Right atrium auricular region (tissue), 2 donors: ENCODE measurements around the gene PDE4D. TPM values are rescaled to one million over a fixed set of nuclear protein-coding genes. Genes with fewer than 3 reads are reported as not detected.

Source experiments
- DNase-seq: peaks from one replicate; pipeline ENCODE4 v3.0.0-alpha.2; 2019; ENCODE audit warnings: low spot score
- H3K27ac ChIP-seq, 2 donors: fragments of 200-600 bp; sonication (generic); 1 replicate in 1 of 2; 2 replicates in 1 of 2; pipeline ENCODE4 v1.5.1; 2016 to 2019
- H3K27me3 ChIP-seq, 2 donors: fragments of 200-600 bp; sonication (generic); one replicate each; pipeline versions ENCODE4 v1.5.1 to v1.6.0; 2017 to 2019
- H3K36me3 ChIP-seq: fragments of 200-600 bp; sonication (generic); one replicate; pipeline ENCODE4 v1.5.1; 2016
- H3K4me1 ChIP-seq, 2 donors: fragments of 200-600 bp; sonication (generic); one replicate each; pipeline versions ENCODE4 v1.5.1 to v1.6.0; 2017 to 2019
- H3K4me3 ChIP-seq, 2 donors: fragments of 200-600 bp; sonication (generic); 1 replicate in 1 of 2; 2 replicates in 1 of 2; pipeline ENCODE4 v1.5.1; 2017 to 2019; ENCODE audit warnings: mild to moderate bottlenecking in 1 of 2, moderate library complexity in 1 of 2
- H3K9me3 ChIP-seq, 2 donors: fragments of 200-600 bp; sonication (generic); one replicate each; pipeline ENCODE4 v1.5.1; 2019
- CTCF ChIP-seq, 2 donors: fragments of 200-600 bp; sonication (generic); IDR thresholded peaks; one replicate each; pipeline ENCODE4 v1.5.1; 2019; ENCODE audit warnings: antibody characterized with exemption in 2 of 2
- total RNA-seq, 2 donors: library from RNA; depleted of rRNA; stranded (reverse); fragments of >200 nt; gene quantifications; one replicate each; pipeline ENCODE4 v1.1.0, GENCODE V29; 2016

Gene PDE4D
- total RNA-seq, 2 donors from 2014 or later: 43.3 to 44.0 TPM

GRCh38 chr5:59358005-59358861 lies 535.3 kb downstream of the PDE4D start:
- DNase-seq: no peak
- Histone ChIP-seq H3K27me3 (no peaks in the 10 kb centered on the region), H3K27ac (peak overlapping the region; percentile 76 to 78), H3K4me1 (peaks cover 0 to 33% of the 10 kb centered on the region in 2 donors), H3K4me3 (peak overlapping the region in 1 of 2 donors; percentile 8), H3K9me3 (no peaks in the 10 kb centered on the region), H3K36me3 (no peaks in the 10 kb centered on the region)
- TF ChIP-seq CTCF (IDR thresholded peaks at IDR 0.05): no peak

DNA sequence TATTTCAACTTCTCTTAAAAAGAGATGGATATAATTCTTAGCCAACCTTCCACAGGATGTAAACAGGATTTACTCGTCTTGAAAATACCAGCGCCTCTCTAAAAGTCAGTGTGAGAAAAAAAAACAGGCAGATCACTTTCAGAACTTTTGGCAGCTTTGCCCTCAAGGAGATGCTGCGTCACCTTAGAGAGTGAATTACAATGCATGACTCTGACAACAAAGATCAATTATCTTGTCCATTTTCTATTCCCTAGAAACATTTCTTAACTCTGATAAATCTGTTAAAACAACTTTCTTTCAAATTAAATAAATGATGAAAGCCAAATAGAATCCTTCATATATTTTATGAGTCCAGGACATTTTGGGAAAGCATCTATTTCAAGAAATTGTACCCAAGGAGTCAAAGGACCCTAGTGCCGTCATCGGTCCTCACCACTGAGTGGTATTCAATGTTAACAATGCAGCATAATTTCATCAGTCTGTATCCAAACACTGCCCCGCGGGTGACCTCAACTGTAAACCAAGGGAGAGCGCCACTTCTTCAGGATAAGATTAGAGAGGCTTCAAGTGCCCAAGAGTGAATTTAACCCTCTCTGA lies 536.0 kb downstream of the PDE4D start:
- peak overlapping the region in 1 of 2 donors; percentile 8 for H3K4me3 ChIP-seq
- no peak for TF ChIP-seq CTCF (IDR thresholded peaks at IDR 0.05)
- peaks cover 0 to 33% of the 10 kb centered on the region in 2 donors for H3K4me1 ChIP-seq
- H3K9me3 ChIP-seq: no peaks in the 10 kb centered on the region
- H3K27ac ChIP-seq: peak overlapping the region; percentile 76 to 78
- no peak for DNase-seq
- no peaks in the 10 kb centered on the region for H3K27me3 ChIP-seq
- no peaks in the 10 kb centered on the region for H3K36me3 ChIP-seq

DNA sequence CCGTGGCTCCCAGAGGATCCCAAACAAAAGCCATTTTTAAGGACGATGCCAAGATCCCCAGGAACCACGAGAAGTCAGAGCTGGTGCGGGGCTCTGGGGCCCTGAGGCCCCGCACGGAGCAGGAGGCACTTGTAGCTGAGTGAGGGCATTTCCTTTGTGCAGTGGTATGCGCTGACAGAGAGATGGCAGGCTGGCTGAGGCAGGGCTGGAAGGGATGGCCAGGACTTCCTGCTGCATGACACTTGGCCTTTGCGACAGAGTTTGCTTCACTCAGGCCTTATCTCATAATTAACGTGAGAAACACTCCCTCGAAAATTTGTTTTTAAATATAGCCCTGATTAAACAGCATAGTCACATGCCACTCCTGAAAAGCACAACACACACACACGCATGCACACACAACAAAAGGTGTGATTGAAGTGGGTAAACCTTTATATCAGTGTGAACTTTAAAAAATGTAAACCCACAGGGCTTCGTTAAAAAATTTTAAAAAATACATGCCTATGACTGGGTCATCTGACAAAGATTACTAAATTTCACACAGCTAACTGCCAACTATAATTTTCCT lies 536.6 kb downstream of the PDE4D start:
- TF ChIP-seq CTCF (IDR thresholded peaks at IDR 0.05): peak in 1 of 2 donors; percentile 41
- Histone ChIP-seq H3K27ac (peak overlapping the region; percentile 76 to 78), H3K36me3 (no peaks in the 10 kb centered on the region), H3K27me3 (no peaks in the 10 kb centered on the region), H3K4me3 (peak overlapping the region; percentile 27 to 41), H3K4me1 (peaks cover 0 to 35% of the 10 kb centered on the region in 2 donors), H3K9me3 (no peaks in the 10 kb centered on the region)
- DNase-seq: peak; percentile 73

- H3K9me3 ChIP-seq: no peaks in the 10 kb centered on the region
Measured at GRCh38 chr5:59354811-59355210, 538.7 kb downstream of the PDE4D start.

DNA sequence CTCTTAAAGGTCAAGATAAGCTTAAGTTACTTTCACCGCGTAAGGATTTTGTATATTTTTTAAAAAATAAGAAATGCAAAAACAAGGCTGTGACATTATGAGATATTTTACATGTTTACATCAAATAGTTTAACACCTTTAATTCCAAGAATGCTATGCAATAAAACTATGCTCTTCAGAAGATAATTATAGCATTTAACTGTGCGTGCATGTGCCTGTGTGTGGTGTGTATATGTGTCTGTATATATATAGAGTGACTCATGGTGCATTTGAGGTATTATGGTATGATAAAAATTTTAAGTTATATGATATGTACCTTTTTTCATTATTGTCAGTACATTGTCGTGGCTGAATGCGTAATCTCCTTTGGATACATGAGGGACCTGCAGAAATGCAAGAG lies 539.3 kb downstream of the PDE4D start:
- DNase-seq: no peak
- peaks cover 0 to 35% of the 10 kb centered on the region in 2 donors for H3K4me1 ChIP-seq
- H3K27ac ChIP-seq: peak overlapping the region in 1 of 2 donors; percentile 78
- TF ChIP-seq CTCF (IDR thresholded peaks at IDR 0.05): no peak
- no peaks in the 10 kb centered on the region for H3K27me3 ChIP-seq
- no peak overlapping the region for H3K4me3 ChIP-seq
- no peaks in the 10 kb centered on the region for H3K36me3 ChIP-seq
- H3K9me3 ChIP-seq: no peaks in the 10 kb centered on the region

More at GRCh38 chr5:59354811-59355210, 538.7 kb downstream of the PDE4D start:
- TF ChIP-seq CTCF (IDR thresholded peaks at IDR 0.05): no peak
- Histone ChIP-seq H3K27ac (peak overlapping the region in 1 of 2 donors; percentile 78), H3K36me3 (no peaks in the 10 kb centered on the region), H3K27me3 (no peaks in the 10 kb centered on the region), H3K4me1 (peaks cover 0 to 36% of the 10 kb centered on the region in 2 donors), H3K4me3 (peak overlapping the region; percentile 2 to 27)
- no peak for DNase-seq
